GM19043 (cell line): Measurements from ENCODE around the gene ZNF513.
"Not testable (repeated sequence)": the region's sequence is repeated elsewhere in the genome, so short reads cannot be mapped to it uniquely, and the experiment has no call there.

Experiments used
- ATAC-seq: cut with Tn5 transposase; IDR thresholded peaks from one replicate; pipeline ENCODE4 v1.9.1; 2021; ENCODE audit warnings: low read depth; ENCODE audit not compliant: unreplicated experiment

The ZNF513 gene

DNA sequence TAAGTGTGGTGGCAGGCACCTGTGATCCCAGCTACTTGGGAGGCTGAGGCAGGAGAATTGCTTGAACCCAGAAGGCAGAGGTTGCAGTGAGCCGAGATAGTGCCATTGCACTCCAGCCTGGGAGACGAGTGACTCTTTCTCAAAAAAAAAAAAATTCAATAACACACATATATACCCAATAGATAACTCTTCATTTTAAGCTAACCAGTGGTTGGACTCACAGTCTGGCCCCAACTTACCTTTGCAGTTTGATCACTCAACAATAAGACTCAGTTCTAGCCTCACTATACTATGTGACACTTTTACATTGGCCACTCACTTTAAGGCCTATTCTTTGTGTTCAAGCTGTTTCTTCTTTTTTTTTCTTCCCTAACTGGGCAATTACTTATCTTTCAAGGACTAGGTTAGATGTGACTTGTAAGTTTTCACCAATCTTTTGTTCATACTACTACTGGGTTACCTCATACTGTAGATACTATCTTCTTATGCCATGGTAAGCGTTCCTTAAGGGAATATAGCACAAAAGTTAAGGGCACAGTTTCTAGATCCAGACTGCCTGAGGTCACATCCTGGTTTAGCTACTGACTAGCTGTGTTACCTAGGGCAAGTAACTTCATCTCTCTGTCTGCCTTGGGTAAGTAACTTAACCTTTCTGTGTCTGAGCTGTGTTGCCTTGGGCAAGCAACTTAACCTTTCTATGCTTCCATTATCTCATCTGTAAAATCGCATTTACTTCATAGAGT lies 17.7 kb downstream of the ZNF513 start:
- ATAC-seq = no peak

GRCh38 chr2:27356382-27357181 lies 24.0 kb downstream of the ZNF513 start, which contains the start of gene GTF3C2:
Gene GTF3C2, minus strand, starts transcription at chr2:27356764. Its CDS starts 13,210 bp downstream, at chr2:27343554.
- peak; percentile 76 for ATAC-seq

DNA sequence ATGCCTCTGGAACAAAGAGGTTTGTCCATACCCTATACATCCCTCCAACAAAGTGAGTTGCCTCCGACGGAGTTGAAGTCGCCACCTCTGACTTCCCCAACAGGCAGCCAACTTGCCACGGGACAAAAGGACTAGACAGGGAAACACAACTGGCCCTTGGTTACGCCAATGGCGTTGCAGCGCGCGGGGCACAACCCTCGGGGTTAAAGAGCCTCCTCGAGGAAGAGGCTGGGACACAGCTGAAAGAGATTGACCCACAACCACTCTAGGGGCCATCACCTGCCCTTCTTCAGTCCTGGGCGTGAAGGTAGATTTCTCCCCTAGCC lies 24.5 kb downstream of the ZNF513 start:
- peak; percentile 15 for ATAC-seq

- ATAC-seq = no peak
Observed at GRCh38 chr2:27354597-27354927, 26.0 kb downstream of the ZNF513 start.

GRCh38 chr2:27353762-27354596 lies 26.6 kb downstream of the ZNF513 start:
- no peak for ATAC-seq

DNA sequence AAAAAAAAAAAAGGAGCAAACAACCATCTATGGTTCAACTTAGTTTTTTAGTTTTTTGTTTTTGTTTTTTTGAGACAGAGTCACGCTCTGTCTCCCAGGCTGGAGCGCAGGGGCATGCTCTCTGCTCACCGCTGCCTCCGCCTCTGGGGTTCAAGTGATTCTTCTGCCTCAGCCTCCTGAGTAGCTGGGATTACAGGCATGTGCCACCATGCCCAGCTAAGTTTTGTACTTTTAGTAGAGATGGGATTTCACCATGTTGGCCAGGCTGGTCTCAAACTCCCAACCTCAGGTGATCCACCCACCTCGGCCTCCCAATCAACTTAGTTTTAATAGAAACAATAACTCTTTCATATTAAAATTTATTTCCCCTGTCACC lies 27.2 kb downstream of the ZNF513 start:
- ATAC-seq = not testable (repeated sequence)

DNA sequence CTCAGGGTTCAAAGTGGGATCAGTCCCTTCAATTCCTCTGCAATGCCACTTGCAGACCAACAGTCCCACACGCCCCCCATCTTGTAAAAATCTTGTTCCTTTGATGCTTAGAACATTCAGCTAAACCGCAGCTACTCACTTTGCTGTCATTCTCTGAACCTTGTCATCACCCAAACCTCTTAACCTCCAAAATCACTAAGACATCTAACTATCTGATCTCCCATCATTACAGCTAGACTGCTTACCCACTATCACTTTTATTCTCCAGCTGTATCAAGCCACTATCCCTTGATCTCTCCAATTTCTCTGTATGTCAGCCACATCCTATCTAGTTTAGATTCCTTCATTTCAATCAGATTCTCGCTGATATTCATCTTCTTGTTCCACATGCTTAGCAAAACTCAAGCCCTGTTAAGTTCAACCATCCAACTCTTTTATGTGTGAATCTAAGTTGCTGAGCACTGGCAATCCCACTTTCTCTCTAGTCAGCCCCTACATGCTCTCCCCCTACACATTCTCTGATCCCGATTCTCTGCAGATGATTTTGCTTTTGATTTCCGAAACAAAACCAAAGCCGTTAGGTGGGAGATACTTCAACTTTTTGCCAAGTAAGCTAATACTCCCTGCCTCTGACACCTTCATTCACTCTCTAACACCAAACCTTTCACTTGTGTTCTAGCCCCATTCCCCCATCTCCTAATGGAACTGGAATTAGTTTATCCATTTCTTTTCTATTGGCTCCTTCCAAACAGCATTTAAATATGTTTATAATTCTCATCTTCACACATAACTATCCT lies 28.5 kb downstream of the ZNF513 start:
- ATAC-seq = no peak

DNA sequence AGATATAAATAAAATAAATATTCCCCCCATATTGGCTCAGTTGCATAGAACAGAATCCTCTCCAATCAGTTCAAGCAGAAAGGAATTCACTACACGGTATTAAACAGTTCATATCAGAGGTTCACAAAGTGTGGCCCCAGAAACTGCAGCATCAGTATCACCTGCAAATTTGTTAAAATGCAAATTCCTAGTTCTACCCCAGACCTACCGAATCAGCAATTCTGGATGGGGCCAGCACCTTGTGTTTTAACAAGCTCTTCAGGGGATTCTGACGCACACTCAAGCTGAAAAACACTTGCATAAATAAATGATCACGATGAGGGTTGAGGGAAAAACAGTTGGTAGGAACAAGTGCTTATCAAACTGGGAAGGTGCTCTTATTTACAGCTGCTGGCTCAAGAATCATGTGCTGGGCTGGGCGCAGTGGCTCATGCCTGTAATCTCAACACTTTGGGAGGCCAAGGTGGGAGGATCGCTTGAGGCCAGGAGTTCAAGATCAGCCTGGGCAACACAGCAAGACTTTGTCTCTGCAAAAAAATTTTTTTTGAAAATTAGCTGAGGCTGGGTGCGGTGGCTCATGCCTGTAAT lies 30.3 kb downstream of the ZNF513 start:
- ATAC-seq = no peak

DNA sequence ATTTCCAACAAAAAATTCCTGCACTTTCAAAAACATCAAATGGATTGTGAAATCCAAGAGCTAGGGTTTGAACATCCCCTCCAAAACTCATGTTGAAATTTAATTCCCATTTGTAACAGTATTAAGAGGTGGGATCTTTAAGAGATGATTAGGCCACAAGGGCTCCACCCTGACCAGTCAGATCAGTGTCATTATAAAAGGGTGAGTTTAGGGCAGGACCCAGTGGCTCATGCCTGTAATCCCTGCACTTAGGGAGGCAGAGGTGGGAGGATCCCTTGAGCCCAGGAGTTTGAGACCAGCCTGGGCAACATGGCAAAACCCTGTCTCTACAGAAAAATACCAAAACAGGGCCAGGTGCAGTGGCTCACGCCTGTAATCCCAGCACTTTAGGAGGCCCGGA lies 32.9 kb downstream of the ZNF513 start:
- no peak for ATAC-seq

- ATAC-seq = no peak
Observed at GRCh38 chr2:27336173-27336572, 44.4 kb downstream of the ZNF513 start.

DNA sequence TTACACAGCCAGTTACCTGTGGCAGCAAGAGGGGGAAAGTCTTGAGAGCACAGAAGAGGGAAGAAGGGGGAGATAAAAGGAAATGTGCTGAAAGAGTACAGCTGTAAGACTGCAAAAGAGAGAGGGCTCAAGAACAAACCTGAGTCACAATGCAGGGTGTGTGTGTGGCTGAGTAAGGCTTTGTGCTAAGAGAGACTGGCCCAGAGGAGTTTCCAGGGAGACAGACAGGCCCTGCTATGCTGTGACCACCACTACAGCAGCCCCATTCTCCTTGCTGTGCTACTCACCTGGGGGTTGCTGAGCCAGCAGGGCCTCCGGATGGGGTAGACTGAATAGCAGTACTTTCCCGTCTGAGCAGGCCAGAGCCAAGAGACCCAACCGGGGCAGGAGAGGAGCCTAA lies 45.2 kb downstream of the ZNF513 start:
- no peak for ATAC-seq
